Endothelial cell of hepatic sinusoid (primary cell): ENCODE results near the gene KARS1.

ENCODE experiments used
- in situ Hi-C: cut with HindIII; loops from 2 replicates; pipeline ENCODE4 v1.10.0; 2017; ENCODE audit warnings: low sequenced_read_pairs

Gene KARS1

DNA sequence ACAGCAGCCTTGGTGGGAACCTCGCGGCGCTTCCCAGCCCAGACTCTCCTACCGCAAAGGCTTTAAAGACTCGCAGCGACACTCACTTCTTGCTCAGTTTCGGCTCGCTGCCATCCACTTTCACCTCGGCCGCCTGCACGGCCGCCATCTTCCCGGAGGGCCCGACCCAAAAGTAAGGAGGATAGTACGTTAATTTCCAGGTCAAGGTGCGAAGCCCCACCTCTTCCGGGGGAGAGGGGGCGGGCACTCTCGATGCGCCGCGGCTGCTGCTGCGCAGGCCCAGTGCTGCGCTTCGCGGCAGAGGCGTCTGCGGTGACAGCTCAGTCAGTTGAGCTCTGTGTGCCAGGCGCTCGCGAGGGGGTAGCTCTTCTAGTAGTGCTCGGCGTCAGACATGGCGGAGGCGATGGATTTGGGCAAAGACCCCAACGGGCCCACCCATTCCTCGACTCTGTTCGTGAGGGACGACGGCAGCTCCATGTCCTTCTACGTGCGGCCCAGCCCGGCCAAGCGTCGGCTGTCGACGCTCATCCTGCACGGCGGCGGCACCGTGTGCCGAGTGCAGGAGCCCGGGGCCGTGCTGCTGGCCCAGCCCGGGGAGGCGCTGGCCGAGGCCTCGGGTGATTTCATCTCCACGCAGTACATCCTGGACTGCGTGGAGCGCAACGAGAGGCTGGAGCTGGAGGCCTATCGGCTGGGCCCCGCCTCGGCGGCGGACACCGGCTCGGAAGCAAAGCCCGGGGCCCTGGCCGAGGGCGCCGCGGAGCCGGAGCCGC lies at the start of gene KARS1, which contains the start of gene TERF2IP:
KARS1 (minus strand) TSS at position 174 of the 773 bp plus-strand sequence; CDS start at position 148, 26 bp downstream.
TERF2IP (plus strand) TSS at position 282 of the 773 bp plus-strand sequence; CDS start at position 392, 110 bp downstream.
- in situ Hi-C loops: no loop called here

DNA sequence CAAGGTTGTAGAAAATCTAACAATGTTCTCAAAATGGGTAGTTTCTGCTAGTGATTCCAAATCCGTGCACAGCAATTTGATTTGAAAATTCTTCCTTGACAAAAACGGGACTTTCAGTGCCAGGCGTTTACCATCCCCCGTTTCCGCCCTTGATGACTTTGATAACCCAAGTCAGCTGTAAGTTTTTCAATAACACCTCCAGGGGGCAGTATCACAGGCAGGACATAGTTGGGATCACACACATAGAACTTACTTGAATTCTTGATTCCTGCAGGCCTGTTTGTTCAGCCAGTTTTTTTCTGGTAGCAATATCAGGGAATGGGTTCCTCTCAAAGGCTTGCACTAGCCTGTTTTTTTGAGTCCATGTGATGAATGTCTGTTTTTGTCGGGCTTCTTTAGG lies 48.2 kb upstream of the KARS1 start:
- in situ Hi-C loops: no loop called here

DNA sequence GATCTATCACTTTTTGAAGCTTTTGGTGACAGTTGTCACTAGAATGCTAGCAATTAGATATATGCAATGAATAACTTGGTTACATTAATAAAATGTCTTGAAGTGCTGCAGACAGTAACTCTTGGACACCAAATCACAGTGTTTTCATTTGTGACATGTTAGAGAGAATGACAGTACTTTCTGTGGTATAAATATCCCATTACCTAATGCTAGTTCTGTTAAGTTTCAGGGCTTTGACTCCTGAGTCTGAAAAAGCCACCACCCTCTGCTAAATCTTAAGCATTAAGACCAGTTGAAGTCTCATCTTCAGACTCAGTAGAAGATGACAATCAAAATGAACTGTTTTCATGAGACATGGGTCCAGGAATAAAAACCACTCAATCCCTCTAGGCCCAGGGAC lies 39.9 kb upstream of the KARS1 start:
- in situ Hi-C loops: no loop called here

DNA sequence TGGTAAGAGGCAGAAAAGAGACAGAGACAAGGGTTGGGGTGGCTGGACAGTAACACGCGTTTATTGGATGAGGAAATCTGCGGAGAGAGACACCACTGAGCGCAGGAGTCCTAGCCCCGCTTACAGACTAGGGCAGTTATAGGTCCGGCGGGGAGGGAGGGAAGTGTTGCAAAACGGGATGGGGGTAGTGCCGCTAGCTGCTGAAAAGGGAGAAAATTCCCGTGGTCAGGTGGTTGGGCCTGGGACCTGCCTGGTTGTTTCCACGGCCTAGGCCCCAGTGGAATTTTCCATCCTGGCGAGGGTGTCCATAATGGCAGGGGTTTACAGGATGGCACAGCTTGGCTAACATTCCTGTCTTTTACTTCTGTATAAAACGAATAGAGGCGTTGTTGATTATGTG lies 34.8 kb upstream of the KARS1 start:
- in situ Hi-C loops: no loop called here

DNA sequence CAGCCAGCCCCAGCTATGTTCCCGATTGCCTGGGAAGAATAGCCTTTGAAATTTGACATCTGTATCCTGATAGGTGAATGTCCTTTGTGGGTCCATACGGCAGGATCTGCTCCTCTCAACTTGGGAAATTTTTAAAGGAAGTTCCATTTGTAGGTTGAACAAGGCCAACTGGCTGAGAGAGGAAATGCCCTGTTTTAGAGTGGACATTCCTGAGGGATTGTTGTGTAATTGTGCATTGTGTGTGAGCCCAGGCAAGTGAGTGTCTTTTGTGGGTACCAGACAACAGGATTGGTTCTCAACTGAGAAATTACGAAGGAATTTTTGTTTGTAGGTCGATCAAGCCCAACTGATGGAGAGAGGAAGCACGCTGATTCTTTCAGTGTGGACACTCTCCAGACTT lies 31.9 kb upstream of the KARS1 start:
- in situ Hi-C loops: no loop called here

DNA sequence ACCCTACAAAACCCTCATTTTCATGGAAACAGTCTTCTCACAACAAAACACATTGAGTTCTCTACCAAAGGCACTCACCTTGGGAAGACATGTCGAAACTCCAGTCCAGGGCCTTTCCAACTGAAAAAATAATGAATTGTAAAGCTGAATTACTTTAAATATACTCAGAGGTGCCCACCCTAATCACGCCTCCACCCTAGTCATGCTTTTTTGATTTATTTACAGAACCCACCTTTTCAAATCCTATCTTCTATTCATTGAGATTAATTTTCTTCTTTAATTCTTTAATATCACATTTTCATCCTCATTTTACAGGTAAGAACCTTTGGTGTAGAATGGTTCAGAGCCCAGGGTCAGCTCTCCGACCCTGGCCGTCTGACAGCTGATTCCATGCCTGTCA lies 29.4 kb upstream of the KARS1 start, which contains the start of gene CPHXL2:
CPHXL2 (minus strand) TSS at position 101 of the 400 bp plus-strand sequence; CDS start at position 91, 10 bp downstream.
- in situ Hi-C loops: no loop called here

DNA sequence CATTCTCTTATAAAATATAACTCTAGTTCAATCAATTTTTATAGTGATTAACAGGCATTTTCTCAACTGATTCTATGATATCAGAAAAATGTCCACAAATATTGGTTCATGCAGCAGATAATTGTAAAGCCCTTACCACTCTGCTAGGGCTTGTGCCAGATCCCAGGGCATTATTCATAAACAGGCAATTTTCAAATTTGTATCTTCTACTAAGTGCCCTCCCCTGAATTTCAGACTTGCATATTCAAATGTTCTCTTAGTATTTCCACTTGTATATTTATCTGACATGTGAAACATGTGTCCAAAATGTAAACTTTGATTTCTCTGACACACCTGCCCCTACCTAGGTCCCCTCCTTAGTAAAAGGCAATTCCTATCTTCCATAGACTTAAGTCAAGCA lies 20.0 kb upstream of the KARS1 start:
- in situ Hi-C loops: no loop called here

DNA sequence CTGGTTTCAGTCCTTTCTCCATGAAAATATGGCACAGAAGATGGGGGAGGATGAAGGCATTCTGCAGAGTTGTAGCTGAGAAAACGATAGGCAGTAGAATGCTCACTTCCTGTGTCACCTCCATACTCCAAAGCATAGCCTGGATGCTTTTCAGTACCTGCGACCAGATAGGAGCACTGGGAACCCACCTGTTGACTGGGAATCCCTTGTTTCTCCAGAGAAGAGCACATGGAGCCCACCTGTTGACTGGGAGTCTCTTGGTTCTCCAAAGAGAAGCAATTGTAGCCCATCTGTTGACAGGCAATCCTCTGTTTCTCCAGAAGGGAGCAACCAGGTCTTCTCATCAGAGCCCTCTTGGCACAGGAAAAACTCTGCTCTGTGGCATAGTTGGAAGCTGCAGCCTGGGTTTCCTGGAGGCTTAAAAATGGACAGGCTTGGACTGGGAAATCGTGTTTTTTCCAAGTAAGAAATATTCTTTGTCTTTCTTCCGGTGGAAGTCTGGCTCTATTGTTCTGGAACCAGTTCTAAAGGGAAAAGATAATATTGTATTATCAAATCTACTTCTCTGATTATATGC lies 13.3 kb upstream of the KARS1 start:
- in situ Hi-C loops: no loop called here

DNA sequence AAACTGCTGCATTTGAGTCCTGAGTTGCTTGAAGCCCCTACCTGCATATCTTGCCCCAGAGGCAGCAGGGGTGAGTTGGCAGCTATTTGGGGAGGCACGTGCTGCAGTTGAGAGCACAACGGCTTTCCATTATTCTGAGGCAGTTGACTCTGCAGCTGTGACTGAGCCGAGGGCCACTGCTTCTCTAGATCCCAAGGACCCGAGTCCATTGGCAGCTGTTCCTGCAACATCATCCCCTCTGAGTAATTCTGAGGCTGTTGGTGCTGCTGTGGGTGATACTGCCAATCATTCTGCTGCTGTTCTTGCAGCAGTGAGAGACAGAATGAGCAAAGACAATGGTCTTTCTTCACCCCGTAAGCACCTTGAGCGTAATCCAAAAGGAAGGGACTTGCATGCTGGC lies 12.9 kb upstream of the KARS1 start:
- in situ Hi-C loops: no loop called here

DNA sequence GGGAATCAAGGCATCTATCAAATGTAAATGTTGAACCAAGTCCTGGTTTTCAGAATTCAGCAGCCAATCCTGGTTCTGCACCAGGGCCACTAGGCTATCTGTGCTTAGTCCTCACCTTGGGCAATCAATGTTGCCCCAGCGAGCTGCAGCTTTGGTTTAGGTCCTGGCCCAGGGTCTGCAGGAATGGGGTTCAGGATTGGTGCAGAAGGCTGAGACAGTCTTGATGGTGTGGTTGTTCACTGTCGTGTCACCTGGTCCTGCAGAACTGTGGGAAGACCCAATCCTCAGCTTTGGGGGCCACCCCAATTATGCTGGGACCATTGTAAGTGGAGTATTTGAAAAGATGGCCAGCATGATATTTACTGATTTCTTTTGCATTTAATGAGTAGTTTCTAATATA lies 10.7 kb upstream of the KARS1 start:
- in situ Hi-C loops: loop anchor here (5.0 kb wide), 1 partner anchor 54 kb away; no protein-coding TSS in a partner anchor

DNA sequence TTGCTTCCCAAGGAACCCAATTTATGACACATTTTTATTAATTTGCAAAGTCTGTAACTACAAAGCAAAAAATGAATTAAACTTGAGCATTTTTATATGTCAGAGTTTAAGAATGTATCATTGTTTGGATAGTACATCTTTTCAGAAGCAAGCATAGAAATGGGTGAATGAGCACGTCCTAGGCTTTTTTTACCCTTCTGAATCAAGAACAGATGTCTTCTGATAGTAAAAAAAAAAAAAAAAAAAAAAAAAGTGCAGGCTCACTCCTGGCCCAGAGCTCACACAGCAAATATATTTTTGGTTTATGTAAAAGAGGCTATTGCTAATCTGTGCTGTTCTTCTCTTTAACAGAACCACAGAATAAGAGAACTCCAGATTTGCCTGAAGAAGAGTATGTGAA lies 6.5 kb upstream of the KARS1 start:
- in situ Hi-C loops: no loop called here

DNA sequence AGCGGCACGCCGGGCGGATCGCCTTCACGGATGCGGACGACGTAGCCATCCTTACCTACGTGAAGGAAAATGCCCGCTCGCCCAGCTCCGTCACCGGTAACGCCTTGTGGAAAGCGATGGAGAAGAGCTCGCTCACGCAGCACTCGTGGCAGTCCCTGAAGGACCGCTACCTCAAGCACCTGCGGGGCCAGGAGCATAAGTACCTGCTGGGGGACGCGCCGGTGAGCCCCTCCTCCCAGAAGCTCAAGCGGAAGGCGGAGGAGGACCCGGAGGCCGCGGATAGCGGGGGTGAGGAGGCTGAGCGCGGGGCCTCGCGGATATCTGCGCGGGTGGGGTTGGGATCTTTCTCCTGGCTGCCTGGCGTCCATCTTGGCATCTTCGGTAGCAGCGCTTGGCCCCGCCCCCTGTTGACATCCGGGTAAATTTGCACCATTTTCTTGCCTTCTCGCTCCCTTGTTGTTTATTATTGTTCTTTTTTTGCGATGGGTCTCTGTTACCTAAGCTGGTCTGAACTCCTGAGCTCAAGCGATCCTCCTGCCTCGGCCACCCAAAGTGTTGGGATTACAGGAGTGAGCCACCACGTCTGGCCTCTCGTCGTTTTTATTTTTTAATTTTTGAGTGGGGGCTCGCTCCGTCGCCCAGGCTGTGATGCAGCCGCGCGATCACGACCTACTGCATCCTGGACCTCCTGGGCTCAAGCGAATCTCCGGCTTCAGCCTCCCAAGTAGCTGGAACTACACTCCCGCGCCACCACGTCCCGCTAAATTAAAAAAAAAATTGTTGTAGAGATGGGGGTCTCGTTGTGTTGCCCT lies 1.0 kb upstream of the KARS1 start:
- in situ Hi-C loops: no loop called here

DNA sequence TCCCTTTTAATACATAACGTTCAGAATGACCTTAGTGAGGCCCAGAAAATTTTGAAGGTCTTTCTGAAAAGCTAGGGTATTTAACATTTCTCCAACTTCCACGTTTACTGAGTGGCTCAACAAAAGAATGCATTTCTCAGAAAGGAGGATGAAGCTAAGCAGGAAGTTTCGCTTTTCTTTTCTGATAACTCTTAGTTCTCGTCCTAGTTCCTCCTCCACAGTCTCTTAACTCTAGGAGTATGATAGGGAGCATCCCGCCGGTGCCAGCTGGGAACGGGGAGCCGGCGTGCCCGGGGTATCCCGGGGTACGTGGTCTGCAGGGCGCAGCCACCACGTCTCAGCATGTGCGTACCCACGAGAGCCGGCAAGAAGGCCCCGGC lies 363 bp downstream of the KARS1 start:
- in situ Hi-C loops: no loop called here

DNA sequence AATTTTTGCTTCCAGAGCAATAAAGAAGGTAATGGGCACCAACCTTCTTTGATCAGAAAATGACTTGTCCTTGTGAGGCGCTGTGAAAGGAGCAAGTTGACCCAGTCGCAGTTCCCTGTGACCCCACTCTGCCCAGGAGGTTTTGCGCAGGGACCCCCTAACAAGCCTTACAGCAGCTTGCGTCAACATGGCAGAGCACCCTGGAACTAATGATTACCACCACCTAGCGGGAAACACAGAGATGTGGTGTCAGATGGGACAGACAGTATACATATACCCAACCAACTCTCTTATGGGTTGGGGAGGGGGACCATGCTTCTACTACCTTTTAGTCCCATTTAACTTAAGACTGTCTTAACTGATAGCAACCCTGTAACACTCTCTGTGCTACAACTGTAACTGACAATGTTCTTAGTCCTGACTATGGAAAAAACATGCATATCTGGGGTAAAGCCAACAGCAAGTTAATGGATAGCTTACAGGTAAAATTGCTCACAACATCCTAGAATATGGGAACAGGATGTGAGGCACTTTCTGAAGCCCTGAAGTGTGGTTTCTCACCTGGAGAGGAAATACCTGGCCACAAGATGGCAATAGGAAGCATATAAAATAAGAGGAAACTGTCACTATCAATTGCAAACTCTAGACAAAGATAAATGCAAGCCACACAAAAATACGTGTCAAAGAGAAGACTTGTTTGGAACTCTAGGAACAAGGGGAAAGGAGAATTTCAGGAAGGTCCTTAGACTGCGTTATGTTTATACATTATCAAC lies 3.0 kb downstream of the KARS1 start:
- in situ Hi-C loops: no loop called here

DNA sequence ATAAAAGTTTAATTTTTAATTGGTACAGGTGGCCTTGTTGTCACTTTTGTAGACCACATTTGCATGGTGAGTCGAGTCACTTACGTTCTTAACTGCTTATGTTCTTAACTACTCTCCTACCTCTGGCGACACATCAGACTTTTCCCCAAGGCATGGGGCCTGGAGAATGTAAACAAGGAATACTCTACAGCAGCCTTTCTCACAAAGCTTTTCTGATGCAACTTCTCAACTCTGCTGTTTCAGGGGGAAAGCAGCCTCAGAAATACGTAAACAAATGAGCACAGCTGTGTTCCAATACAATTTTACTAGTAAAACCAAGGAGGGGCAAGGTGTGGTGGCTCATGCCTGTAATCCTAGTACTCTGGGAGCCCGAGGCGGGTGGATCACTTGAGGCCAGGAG lies 6.9 kb downstream of the KARS1 start:
- in situ Hi-C loops: no loop called here

DNA sequence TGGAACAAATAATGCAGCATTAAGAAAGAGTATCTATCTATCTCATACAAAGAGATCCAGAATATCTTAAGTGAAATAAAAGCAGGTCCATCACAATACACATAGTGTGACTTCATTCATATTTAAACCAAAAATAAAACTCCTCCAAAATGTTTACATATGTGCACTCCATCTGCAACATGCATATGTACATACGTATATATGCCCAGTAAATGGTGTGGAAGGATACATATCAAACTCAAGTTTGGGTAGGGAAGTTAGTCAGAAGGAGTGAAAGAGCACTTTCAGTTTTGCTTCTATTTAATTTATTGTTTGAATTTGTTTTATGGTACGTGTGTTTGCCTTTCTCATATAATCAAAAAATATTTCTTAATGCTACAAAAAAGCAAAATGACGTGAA lies 12.4 kb downstream of the KARS1 start:
- in situ Hi-C loops: no loop called here

DNA sequence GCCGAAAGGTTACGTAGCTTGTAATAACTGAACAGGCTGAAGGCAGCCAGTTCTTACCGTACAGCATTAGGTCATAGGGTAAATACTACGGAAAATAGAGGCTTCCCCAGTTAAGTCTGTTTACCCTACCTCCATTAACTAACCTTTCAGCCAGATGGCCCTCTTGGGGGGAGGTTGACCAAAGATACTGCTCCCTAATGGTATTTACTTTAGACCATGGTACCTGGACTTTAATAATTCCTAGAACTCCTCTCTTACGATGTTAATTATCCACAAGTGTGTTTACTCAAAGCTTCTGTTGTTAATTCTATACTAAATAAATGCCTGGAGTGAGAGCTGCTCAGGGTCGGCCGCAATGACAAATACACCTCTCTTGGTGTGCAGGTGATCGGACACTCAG lies 14.6 kb downstream of the KARS1 start:
- in situ Hi-C loops: no loop called here

DNA sequence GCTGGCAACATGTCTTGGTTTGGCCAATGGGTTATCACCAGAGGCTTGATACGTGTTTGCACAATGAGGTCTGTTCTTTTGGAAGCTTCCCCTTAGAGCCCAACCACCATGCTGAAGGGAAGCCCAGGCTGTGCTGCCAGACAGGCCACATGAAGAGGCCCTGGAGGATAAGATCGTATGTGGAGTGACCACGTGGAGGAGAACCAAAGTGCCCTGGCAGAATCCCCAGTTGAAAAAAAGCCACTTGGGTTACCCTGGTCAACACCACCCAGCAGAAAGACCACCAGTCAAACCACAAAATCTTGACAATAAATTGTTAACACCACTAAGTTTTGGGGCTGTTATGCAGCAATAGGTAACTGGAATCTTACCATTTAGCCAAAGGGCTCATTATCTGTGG lies 17.4 kb downstream of the KARS1 start:
- in situ Hi-C loops: no loop called here

DNA sequence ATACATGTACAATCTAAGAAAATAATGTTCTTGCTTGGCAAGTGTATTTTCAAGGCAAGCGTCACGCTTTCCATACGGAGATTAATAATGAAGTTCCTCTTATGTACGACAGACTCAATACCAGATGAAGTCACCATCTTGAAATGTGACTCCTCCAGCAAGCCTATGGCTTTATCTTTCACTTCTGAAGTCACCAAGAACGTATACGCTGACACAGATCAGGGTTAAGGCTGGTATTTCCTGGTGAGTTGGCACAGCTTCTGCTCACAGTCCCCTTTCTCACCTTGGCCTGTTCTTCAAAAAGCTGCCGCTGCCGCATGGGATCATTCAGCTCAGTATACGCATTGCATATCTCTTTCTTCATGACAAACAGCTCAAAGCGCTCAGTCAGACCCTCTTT lies 18.3 kb downstream of the KARS1 start:
- in situ Hi-C loops: no loop called here

DNA sequence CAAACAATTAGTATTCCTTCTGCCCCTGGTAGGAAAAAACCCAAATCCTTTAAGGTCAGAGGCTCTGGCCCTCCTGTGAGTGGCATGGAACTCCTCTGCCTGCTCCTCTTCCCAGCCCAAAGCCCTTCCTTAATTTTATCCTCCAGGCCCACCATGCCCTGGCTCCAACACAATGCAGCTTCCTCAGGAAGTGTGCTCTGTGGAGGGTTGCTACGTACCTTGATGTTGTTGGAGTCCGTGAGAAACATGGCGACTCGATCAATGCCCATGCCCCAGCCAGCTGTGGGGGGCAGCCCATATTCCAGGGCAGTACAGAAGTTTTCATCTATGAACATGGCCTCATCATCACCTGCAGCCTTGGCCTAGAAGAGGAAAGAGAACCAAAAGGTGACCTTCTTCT lies 19.1 kb downstream of the KARS1 start:
- in situ Hi-C loops: no loop called here

DNA sequence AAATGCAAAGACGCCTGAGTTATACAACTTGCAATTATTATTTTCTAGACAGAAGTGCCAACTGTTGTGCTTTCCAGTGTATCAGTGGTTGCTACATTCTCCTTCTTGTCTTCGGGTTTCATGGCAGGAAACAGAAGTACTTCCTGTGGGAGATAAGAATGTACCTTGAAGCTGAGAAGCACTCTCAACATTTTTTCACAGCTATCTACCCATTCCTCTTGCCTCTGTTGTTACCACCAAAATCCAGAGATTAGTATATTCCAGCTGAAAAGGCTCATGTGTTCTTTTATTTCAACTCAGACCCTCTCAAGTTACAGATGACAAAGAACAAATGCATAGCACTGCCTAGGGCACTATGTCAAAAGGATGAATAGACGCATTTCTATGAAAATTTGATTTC lies 19.6 kb downstream of the KARS1 start:
- in situ Hi-C loops: no loop called here
